ENCODE results near the gene TNFRSF14.

TNFRSF14 gene

GRCh38 chr1:2604156-2604843, 48.1 kb downstream of the TNFRSF14 start:
- DNase-seq = no peak

DNA sequence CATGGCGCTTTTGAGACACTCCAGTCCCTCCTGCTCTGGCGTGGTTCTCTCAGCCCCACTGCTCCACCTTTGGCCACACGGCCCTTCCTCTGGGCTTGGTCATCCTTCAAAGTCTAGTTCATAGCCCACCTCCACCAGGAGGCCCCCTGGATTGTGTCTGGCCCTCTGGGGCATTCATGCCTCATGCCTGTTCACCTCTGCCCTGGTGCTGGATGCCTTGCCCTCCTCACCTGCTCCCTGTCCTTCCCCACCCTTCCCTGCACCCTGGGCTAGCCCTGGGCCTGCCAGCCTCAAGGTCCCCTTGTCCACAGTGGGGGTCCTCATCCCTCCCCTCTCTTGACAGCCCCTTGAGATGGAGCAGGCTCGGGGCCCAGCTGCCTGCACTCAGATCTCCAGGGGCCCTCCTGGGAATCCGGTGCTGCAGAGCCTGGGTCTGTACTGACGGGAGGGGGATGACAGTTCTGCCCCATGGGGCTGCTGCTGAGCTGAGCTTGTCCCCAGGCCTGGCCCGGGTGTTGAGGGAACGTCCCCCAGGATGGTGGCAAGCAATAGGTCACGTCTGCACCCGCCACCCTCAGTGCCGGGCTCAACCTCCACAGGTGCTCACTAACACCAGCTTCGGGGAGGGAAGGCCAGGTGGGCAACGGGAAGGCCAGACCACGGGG, 48.8 kb downstream of the TNFRSF14 start:
- no peak for DNase-seq

DNA sequence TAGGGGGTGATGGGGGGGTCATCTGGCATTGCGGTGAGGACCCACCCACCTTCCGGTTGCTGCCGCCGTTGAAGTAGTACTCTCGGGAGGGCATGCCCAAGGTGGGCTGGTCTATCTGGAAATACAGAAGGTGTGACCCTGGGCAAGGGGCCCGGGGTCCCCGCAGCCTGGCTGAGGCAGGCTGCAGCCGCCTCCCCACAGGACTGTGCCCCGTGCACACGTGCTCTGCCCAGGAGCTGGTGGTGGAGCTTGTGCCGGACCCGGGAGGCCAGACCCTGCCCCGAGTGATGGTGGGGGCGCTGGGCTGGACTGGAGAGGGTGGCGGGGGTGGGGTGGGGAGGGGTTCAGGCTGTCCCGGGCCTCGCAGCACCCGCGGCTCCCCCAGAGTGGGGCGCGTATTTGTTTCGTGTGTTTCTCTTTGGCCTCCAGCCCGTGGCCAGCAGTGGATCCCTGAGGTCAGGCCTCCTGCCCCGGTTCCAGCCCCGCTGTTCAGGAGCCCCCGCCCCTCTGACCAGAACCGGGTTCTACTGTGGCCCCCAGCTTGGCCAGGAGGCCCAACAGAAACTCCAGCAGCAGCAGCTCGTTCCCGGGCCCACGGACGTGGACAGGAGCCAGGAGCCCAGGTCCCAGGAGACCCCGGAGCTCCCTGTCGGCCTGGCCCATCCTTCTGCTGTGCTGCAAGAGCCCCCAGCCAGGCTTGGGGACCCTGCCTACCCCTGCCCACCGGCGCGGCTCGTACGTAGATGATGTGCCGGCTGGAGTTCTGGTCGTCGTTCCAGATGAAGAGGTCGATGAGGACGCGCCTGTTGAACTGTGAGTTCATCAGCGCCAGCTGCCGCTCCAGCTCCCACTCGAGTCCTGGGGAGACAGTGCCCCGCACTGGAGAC, 49.6 kb downstream of the TNFRSF14 start:
- DNase-seq = no peak

DNA sequence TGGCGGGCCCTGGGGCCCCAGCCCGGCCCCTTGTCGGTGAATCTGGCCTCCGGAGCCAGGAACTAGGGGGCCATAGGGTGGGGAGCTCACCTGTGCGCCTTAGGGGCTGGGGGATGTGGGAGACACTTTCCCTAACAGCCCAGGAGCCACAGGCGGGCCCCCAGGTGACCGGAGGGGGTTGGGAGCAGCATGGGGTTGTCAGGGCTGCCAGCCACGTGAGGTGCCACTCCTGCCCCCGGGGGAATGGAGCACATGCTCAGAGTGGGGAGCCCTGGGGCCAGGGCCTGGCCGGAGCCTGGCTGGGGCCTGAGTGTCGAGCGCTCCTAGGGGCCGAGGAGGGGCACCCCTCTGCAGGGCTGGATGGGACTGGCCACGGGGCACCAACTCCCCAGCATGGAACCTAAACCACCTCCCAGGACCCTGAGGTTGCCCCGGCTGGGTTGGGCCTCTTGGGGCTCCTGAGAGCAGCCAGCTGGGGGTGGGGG, 50.3 kb downstream of the TNFRSF14 start:
- DNase-seq = no peak

DNA sequence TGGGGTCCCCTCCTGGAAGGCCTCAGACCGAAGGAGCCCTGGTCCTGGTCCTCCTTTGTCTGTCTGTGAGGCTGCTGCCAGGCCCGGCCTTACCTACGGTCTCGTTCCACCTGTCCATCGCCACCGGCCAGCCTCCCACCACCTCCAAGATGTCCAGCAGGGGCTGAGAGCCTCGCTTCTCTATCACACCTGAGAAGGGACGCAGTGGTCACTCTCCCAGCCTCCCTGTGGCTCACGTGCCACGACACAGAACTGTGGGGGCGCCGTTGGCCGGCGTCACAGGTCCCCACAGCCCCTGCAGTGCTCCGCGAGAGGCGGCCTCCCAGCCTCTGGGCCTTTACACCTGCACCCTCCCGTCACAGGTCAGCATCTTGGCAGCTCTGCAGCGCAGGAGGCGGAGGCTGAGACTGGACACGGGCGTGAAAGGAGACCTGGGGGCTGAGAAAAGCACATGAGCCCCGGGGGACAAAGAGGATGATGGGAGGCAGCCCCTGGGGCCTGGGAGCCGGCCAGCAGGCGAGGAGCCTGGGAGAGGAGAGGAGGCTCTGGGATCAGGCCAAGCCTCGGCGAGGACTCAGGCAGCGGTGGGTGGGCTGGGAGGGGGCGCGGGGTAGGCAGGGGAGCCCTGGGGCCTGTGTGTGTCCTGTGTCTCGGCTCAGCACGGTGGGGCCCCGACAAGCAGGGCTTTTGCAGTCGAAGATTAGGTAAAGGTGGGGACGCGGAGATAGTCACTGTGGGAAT, 50.9 kb downstream of the TNFRSF14 start:
- no peak for DNase-seq

DNA sequence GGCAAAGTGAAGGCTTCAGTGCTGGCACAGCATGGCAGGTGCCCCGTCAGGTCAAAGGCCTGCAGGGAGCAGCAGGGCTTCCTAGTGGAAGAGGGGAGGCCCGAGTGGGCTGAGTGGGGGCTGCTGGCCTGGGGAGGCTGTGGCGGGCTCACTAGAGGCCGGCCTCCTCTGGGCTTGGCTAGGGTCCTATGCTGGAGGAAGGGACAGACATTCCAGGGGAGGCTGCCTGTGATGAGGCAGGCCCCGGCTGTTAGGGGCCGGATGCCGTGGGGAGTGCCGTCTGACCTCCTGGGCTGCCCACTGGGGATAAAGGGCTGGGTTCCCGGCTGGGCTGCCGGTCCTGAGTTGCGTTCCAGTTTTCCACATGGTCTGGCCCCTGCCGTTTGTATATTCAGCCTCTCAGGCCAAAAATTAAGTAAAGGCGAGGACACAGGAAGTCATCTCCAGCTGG, 51.5 kb downstream of the TNFRSF14 start:
- no peak for DNase-seq

GRCh38 chr1:2609319-2610035, 53.3 kb downstream of the TNFRSF14 start:
- no peak for DNase-seq

DNA sequence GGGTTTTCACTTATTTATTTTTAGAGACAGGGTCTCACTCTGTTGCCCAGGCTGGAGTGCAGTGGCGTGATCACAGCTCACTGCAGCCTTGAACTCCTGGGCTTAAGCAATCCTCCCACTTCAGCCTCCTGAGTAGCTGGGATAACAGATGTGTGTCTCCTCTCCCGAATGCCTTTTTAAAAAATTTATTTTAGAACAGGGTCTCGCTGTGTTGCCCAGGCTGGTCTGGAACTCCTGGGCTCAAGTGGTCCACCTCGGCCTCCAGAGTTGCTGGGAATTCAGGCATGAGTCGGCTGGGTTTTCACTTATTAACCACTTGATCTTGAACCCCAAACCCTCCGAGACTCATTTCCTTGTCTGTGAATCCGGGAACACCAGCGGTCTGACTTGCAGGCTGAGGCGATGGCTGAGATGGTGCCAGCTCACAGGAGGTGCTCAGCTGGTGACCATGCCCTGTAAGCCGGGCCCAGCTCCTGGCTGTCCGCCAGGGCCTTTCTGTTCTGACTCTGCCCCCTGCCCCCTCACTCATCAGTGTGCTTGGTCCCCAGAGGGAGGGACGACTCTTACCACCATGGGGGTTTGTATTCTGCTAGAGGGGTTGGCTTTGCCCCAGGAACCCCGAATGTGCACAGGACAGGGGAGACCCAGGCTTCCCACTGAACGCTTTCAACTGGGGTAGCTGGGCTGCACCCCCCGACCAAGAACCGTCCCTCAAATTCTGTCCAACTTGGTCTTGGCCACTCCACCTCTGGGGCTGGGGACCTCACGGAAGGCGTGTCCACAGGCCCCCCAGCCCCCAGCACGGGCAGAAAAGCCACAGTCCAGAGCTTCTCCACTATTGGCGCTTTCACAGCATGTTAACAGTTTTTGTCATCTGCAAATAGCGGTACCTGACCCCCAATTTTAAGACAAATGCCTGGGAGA, 54.1 kb downstream of the TNFRSF14 start:
- no peak for DNase-seq

DNA sequence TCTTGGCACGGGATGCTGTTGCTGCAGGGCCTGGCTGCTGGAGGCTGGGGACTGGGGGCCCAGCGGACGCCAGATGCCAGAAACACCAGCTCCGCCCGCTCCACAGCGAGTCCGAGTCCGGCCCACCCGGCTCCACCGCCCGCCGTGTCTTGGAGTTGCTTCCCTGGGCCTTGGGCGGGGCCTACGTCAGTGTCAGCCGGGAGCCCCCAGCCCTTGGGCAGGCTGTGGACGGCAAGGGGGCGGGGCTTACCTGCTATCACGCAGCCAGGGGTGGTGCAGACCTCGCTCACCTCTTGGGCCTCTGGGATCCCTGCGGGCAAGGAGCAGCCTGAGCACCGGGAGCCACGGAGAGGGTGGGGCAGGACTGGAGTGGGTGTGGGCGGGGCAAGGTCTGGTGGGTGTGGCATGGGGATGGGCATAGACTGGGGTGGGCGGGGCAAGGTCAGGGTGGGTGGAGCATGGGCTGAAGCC, 54.9 kb downstream of the TNFRSF14 start:
- DNase-seq = no peak

DNA sequence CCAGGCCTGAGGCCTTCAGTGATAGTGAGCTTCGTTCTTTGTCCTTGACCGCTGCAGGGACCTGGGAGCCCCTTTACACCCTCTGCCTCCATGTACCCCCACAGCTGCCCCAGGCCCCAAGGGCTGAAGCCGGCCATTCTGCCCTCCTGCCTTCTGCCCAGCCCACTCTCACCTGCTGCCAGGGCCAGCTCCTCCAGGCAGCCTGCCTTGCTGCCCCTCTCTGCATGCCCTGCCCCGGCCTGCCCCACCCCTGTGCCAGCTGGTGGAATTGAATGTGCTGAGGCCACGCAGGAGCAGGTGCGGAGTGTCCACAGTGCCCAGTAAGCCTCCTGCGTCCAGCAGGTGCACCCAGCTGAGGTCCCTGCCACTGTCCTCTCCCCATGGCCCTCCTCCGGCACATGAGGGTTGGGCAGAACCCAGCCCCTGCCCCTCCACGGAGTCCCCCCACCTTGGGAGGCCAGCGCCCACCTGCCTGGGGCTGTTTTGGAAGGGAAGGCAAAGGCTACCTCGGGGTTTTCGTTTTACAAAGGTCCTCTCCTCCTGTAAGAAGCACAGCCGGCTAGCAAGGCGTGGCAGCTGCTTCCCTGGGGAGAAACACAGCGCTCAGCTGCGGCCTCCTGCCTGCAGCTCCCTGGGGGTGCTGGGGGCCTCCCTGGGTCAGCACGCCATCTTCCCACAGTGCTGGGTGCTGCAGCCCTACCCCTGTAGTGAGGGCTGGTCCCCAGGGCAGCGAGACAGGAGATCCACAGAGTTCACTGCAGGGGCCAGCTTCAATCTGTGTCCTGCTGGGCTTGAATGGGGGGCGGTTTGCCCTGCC, 55.7 kb downstream of the TNFRSF14 start:
- DNase-seq = no peak

- no peak for DNase-seq
Measured at GRCh38 chr1:2612591-2613365, 56.6 kb downstream of the TNFRSF14 start.

Measured in stimulated activated CD4-positive, alpha-beta T cell treated with anti-CD3 and anti-CD28 coated beads, Interleukin-4, amount 100 ng/mL, for 1 hour (primary cell).